IMR-90 (cell line): ENCODE measurements around the gene RRAGD. TPM values are rescaled to one million over a fixed set of nuclear protein-coding genes. Genes with fewer than 3 reads are reported as not detected.

ENCODE experiments used
- ATAC-seq: fragments of 200-7000 bp; cut with Tn5 transposase; 2 replicates; pipeline ENCODE4 v1.9.1; 2020; ENCODE audit warnings: low read depth, mild to moderate bottlenecking, moderate library complexity
- BruUV-seq: library from RNA; stranded (reverse); fragments of 400-500 nt; replicated peaks from 2 replicates; lab custom pipeline; 2021; lab: Mats Ljungman, UMichigan
- CTCF ChIA-PET: fragments of 300-600 bp; formaldehyde crosslinking; extraction: SDS; loops from one replicate; lab custom pipeline; 2021; ENCODE audit warnings: antibody characterized with exemption; lab: Yijun Ruan, JAX
- POLR2A ChIA-PET: fragments of 300-600 bp; sonication (Branson Sonifier 250); formaldehyde crosslinking; loops from one replicate; lab custom pipeline; 2022; ENCODE audit warnings: antibody characterized with exemption; ENCODE audit not compliant: unreplicated experiment; lab: Charles Lee
- DNase-seq: peaks from one replicate; pipeline ENCODE4 v3.0.0; 2013
- H2AFZ ChIP-seq: replicated peaks from 2 replicates; pipeline ENCODE3; 2013; ENCODE audit warnings: low read length, mild to moderate bottlenecking; ENCODE audit not compliant: poor library complexity
- H2AK5ac ChIP-seq: 2 replicates; pipeline ENCODE4 v1.6.1; 2013; ENCODE audit warnings: low read depth, low read length, inconsistent platforms
- H2AK9ac ChIP-seq: replicated peaks from 2 replicates; pipeline ENCODE3; 2013; ENCODE audit warnings: mild to moderate bottlenecking, low read depth, low read length, moderate library complexity; ENCODE audit not compliant: poor library complexity
- H2BK120ac ChIP-seq: 2 replicates; pipeline ENCODE4 v1.6.1; 2013; ENCODE audit warnings: low read depth, low read length, inconsistent platforms
- H2BK15ac ChIP-seq: 3 replicates; pipeline ENCODE4 v1.6.1; 2013; ENCODE audit warnings: low read depth, low read length, inconsistent platforms
- H2BK20ac ChIP-seq: 2 replicates; pipeline ENCODE4 v1.6.1; 2013; ENCODE audit warnings: low read depth, mild to moderate bottlenecking, inconsistent platforms, low read length, moderate library complexity
- H2BK5ac ChIP-seq: 2 replicates; pipeline ENCODE4 v1.6.1; 2013; ENCODE audit warnings: mild to moderate bottlenecking, low read depth, low read length, inconsistent platforms; ENCODE audit not compliant: poor library complexity, severe bottlenecking
- H3K14ac ChIP-seq: replicated peaks from 2 replicates; pipeline ENCODE4 v1.6.1; 2013; ENCODE audit warnings: low read depth, low read length, inconsistent platforms
- H3K18ac ChIP-seq: 2 replicates; pipeline ENCODE4 v1.6.1; 2013; ENCODE audit warnings: low read depth, low read length, control low read depth
- H3K23ac ChIP-seq: 2 replicates; pipeline ENCODE4 v1.6.1; 2013; ENCODE audit warnings: low read depth, low read length, inconsistent platforms
- H3K27ac ChIP-seq: 2 replicates; pipeline ENCODE4 v1.5.1; 2013; ENCODE audit warnings: mild to moderate bottlenecking, control low read depth, low read length; ENCODE audit not compliant: insufficient read depth
- H3K27me3 ChIP-seq: 2 replicates; pipeline ENCODE4 v1.6.1; 2013; ENCODE audit warnings: low read length; ENCODE audit not compliant: control insufficient read depth, insufficient read depth
- H3K36me3 ChIP-seq: 2 replicates; pipeline ENCODE4 v1.6.1; 2013; ENCODE audit warnings: low read length, mixed read lengths; ENCODE audit not compliant: control insufficient read depth, insufficient read depth
- H3K4ac ChIP-seq: 2 replicates; pipeline ENCODE4 v1.6.1; 2013; ENCODE audit warnings: low read depth, low read length, inconsistent platforms
- H3K4me1 ChIP-seq: 2 replicates; pipeline ENCODE4 v1.6.1; 2013; ENCODE audit warnings: low read length, mixed read lengths; ENCODE audit not compliant: control insufficient read depth, insufficient read depth
- H3K4me2 ChIP-seq: 2 replicates; pipeline ENCODE4 v1.6.1; 2013; ENCODE audit warnings: low read depth, mild to moderate bottlenecking, control low read depth, low read length, moderate library complexity
- H3K4me3 ChIP-seq: 2 replicates; pipeline ENCODE4 v1.5.1; 2013; ENCODE audit warnings: low read depth, mild to moderate bottlenecking, control low read depth, low read length, moderate library complexity; ENCODE audit not compliant: insufficient read depth
- H3K56ac ChIP-seq: 2 replicates; pipeline ENCODE4 v1.6.1; 2013; ENCODE audit warnings: low read length, inconsistent platforms; ENCODE audit not compliant: insufficient read depth; ENCODE audit errors: extremely low read depth
- H3K79me1 ChIP-seq, 2 experiments: 2 replicates each; pipeline ENCODE4 v1.6.1; 2013; ENCODE audit warnings: low read length in 2 of 2, inconsistent platforms in 1 of 2, low read depth in 1 of 2
- H3K9ac ChIP-seq: 2 replicates; pipeline ENCODE4 v1.6.1; 2013; ENCODE audit warnings: low read depth, low read length, control low read depth
- H3K9me1 ChIP-seq: 2 replicates; pipeline ENCODE4 v1.6.1; 2013; ENCODE audit warnings: low read length, inconsistent platforms; ENCODE audit not compliant: insufficient read depth
- H3K9me3 ChIP-seq: 2 replicates; pipeline ENCODE4 v1.6.1; 2013; ENCODE audit warnings: low read length; ENCODE audit not compliant: control insufficient read depth, insufficient read depth
- H4K20me1 ChIP-seq: 2 replicates; pipeline ENCODE4 v1.6.1; 2013; ENCODE audit warnings: low read length, inconsistent platforms; ENCODE audit not compliant: insufficient read depth
- H4K5ac ChIP-seq: 2 replicates; pipeline ENCODE4 v1.6.1; 2013; ENCODE audit warnings: mild to moderate bottlenecking, low read depth, low read length, control low read depth
- H4K8ac ChIP-seq, 2 experiments: 2 replicates each; pipeline ENCODE4 v1.6.1; 2013; ENCODE audit warnings: low read depth in 2 of 2, low read length in 2 of 2, control low read depth in 1 of 2, inconsistent platforms in 1 of 2
- H4K91ac ChIP-seq: 2 replicates; pipeline ENCODE4 v1.6.1; 2013; ENCODE audit warnings: low read depth, low read length, inconsistent platforms; ENCODE audit not compliant: insufficient read depth
- NFE2L2 ChIP-seq: fragments of 150-350 bp; IDR thresholded peaks from 2 replicates; pipeline ENCODE4 v1.6.1; 2016; ENCODE audit warnings: low read depth, mild to moderate bottlenecking, low read length
- RAD21 ChIP-seq: IDR thresholded peaks from 2 replicates; pipeline ENCODE4 v1.6.1; 2012; ENCODE audit warnings: low read length, improper control_type of control experiment
- RFX5 ChIP-seq: IDR thresholded peaks from 2 replicates; pipeline ENCODE4 v1.8.0; 2012; ENCODE audit warnings: low read depth, mild to moderate bottlenecking, low read length, moderate library complexity
- WGBS, 2 experiments: methylation state at CpG; one replicate each; pipeline versions ENCODE4 v1.1.5 to v1.1.7; 2013; ENCODE audit warnings: missing lambda C conversion rate in 2 of 2; ENCODE audit not compliant: insufficient read length in 1 of 2; ENCODE audit errors: extremely low coverage in 2 of 2; 5-methylcytosine and 5-hydroxymethylcytosine counted together
- dilution Hi-C: fragments of 300-500 bp; cut with HindIII; formaldehyde crosslinking; loops from one replicate; pipeline ENCODE4 v1.14.3; 2018; ENCODE audit warnings: low sequenced_read_pairs; ENCODE audit not compliant: unreplicated experiment
- in situ Hi-C: fragments of 300-500 bp; cut with MboI; formaldehyde crosslinking; loops from 3 replicates; pipeline ENCODE4 v1.14.3; 2019; ENCODE audit warnings: low sequenced_read_pairs, inconsistent platforms, mixed read lengths
- intact Hi-C: fragments of 100-400 bp; cut with micrococcal nuclease; formaldehyde crosslinking; loops from 2 replicates; pipeline ENCODE4 v1.10.0; 2022
- polyA plus RNA-seq, 3 experiments: library from polyadenylated mRNA; depleted of rRNA; stranded (reverse); fragments of >200 nt; gene quantifications; 2 replicates each; pipeline ENCODE4 v1.2.3, GENCODE V29; 2012; ENCODE audit warnings: low replicate concordance in 1 of 3
- total RNA-seq: library from RNA; depleted of rRNA; stranded (reverse); fragments of >200 nt; gene quantifications from 2 replicates; pipeline ENCODE4 v1.2.3, GENCODE V29; 2012

Gene RRAGD
- total and polyA plus RNA-seq, 2 of the 4 experiments (the other 2 are of a cell fraction) = not detected

GRCh38 chr6:89328976-89329375 lies 83.1 kb downstream of the RRAGD start:
- peaks cover 4 to 8% of the 10 kb centered on the region in 2 experiments; a peak in 2 of 4 replicates for H3K79me1 ChIP-seq
- H3K4me1 ChIP-seq = no peaks in the 10 kb centered on the region
- no peak overlapping the region for H2AK9ac ChIP-seq
- H3K4me3 ChIP-seq = no peak overlapping the region
- no peak overlapping the region for H3K56ac ChIP-seq
- no peak overlapping the region for H2BK20ac ChIP-seq
- no peaks in the 10 kb centered on the region for H3K9me3 ChIP-seq
- H2BK15ac ChIP-seq = no peak overlapping the region
- H3K27me3 ChIP-seq = no peaks in the 10 kb centered on the region
- intact Hi-C loops = no loop called here
- H3K14ac ChIP-seq = no peak overlapping the region
- no peak overlapping the region for H2AK5ac ChIP-seq
- no peak overlapping the region for H4K5ac ChIP-seq
- H3K23ac ChIP-seq = no peak overlapping the region
- H4K8ac ChIP-seq = no peak overlapping the region
- DNase-seq (no peak), ATAC-seq (no peak)
- no peaks in the 10 kb centered on the region for H4K20me1 ChIP-seq
- ChIA-PET CTCF (interaction anchor here (0.6 to 1.7 kb wide), 2 partner anchors 15 to 43 kb away, joined by 3 to 5 read pairs; no protein-coding TSS in a partner anchor), POLR2A (no interaction called here)
- no peak overlapping the region for H4K91ac ChIP-seq
- in situ Hi-C loops = no loop called here
- no CpG with 5 or more reads among the region's 1 CpG for WGBS, 2 experiments
- H3K9ac ChIP-seq = no peak overlapping the region
- no peak overlapping the region for H3K27ac ChIP-seq
- no peak overlapping the region for H2BK120ac ChIP-seq
- no peak for TF ChIP-seq RAD21
- no peak for TF ChIP-seq RFX5
- TF ChIP-seq NFE2L2 = no peak
- peaks cover 2% of the 10 kb centered on the region; the same call in 1 of the 2 replicates for H3K9me1 ChIP-seq
- H2BK5ac ChIP-seq = no peak overlapping the region
- no TSS peak for BruUV-seq
- H3K4ac ChIP-seq = no peak overlapping the region
- H2AFZ ChIP-seq = no peak overlapping the region
- H3K4me2 ChIP-seq = no peak overlapping the region
- dilution Hi-C loops = no loop called here
- no peak overlapping the region for H3K18ac ChIP-seq
- H3K36me3 ChIP-seq = peaks cover 20% of the 10 kb centered on the region
